GM19035 (cell line): ENCODE data around the gene ST3GAL4.
A peak's percentile ranks its signal among the peaks of the same experiment; 100 is the strongest.

Source experiments
- ATAC-seq: cut with Tn5 transposase; IDR thresholded peaks from one replicate; pipeline ENCODE4 v1.9.1; 2021; ENCODE audit not compliant: unreplicated experiment

The ST3GAL4 gene

GRCh38 chr11:126421271-126421671 is 65.8 kb downstream of the ST3GAL4 start:
- ATAC-seq: no peak

- ATAC-seq: no peak
Measured at GRCh38 chr11:126422446-126422845, 67.0 kb downstream of the ST3GAL4 start.

GRCh38 chr11:126423154-126423553 is 67.7 kb downstream of the ST3GAL4 start:
- ATAC-seq: no peak

- ATAC-seq: no peak
Measured at GRCh38 chr11:126423743-126424142, 68.3 kb downstream of the ST3GAL4 start.

GRCh38 chr11:126424471-126425039 is 69.1 kb downstream of the ST3GAL4 start:
- ATAC-seq: no peak

- no peak for ATAC-seq
Measured at GRCh38 chr11:126426106-126426505, 70.6 kb downstream of the ST3GAL4 start.

- peak; percentile 60 for ATAC-seq
Measured at GRCh38 chr11:126426820-126427749, 71.6 kb downstream of the ST3GAL4 start.

GRCh38 chr11:126430581-126431335 is 75.3 kb downstream of the ST3GAL4 start:
- no peak for ATAC-seq

- no peak for ATAC-seq
Measured at GRCh38 chr11:126431401-126432064, 76.0 kb downstream of the ST3GAL4 start.

- no peak for ATAC-seq
Measured at GRCh38 chr11:126432065-126432461, 76.6 kb downstream of the ST3GAL4 start.

GRCh38 chr11:126432525-126432924 is 77.0 kb downstream of the ST3GAL4 start:
- ATAC-seq: no peak

GRCh38 chr11:126433244-126433846 is 77.9 kb downstream of the ST3GAL4 start:
- peak; percentile 71 for ATAC-seq

- ATAC-seq: no peak
Measured at GRCh38 chr11:126433989-126434949, 78.8 kb downstream of the ST3GAL4 start.

GRCh38 chr11:126434950-126435335 is 79.5 kb downstream of the ST3GAL4 start:
- ATAC-seq: no peak

GRCh38 chr11:126436209-126436755 is 80.8 kb downstream of the ST3GAL4 start:
- ATAC-seq: no peak

GRCh38 chr11:126437731-126438130 is 82.2 kb downstream of the ST3GAL4 start:
- no peak for ATAC-seq

- no peak for ATAC-seq
Measured at GRCh38 chr11:126438272-126438671, 82.8 kb downstream of the ST3GAL4 start.

GRCh38 chr11:126438691-126439090 is 83.2 kb downstream of the ST3GAL4 start:
- no peak for ATAC-seq

- no peak for ATAC-seq
Measured at GRCh38 chr11:126440276-126440675, 84.8 kb downstream of the ST3GAL4 start.
